Posterior vena cava (tissue), 2 donors: ENCODE measurements around the gene SNAPC5. TPM values are rescaled to one million over a fixed set of nuclear protein-coding genes. Genes with fewer than 3 reads are reported as not detected.
"Not testable (repeated sequence)": the region's sequence is repeated elsewhere in the genome, so short reads cannot be mapped to it uniquely, and the experiment has no call there.

ENCODE experiments used
- DNase-seq: peaks from one replicate; pipeline ENCODE4 v3.0.0-alpha.2; 2020; ENCODE audit warnings: low spot score
- intact Hi-C, 2 donors: fragments of 100-400 bp; cut with DNase I; formaldehyde crosslinking; loops; one replicate each; pipeline versions ENCODE4 v1.14.1 to v1.14.2; 2022 to 2023
- long read RNA-seq, 2 donors: library from polyadenylated mRNA; unstranded; transcript quantifications; one replicate each; pipeline ENCODE4 v2.0.0, GENCODE V29; 2020 to 2021
- total RNA-seq, 2 donors: library from RNA; stranded (reverse); fragmentation: NEBNext Ultra II Directional; extraction: Animal tissue kit (Norgen Biotek cat#: 25700); gene quantifications; one replicate each; pipeline ENCODE4 v1.2.1, GENCODE V29; 2021
- donor health status: DM: yes; HTN: yes; CAD: no.
- donor health status: DM: yes; HTN: yes; CAD: no.

The SNAPC5 gene, protein sequence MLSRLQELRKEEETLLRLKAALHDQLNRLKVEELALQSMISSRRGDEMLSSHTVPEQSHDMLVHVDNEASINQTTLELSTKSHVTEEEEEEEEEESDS
- total RNA-seq: 10 to 100 TPM; 19.5 to 26.2 TPM
- long read RNA-seq, donor 1, partial matches to known transcripts: 0 of 6 reads
- long read RNA-seq, donor 1, other reads (novel, unspliced or antisense): 0 of 6 reads
- long read RNA-seq, donor 2, transcript SNAPC5-202 (3 exons, 1,002 nt): major isoform, 18 of 27 reads
- long read RNA-seq, donor 2, partial matches to known transcripts: 1 of 27 reads
- long read RNA-seq, donor 2, other reads (novel, unspliced or antisense): 1 of 27 reads

GRCh38 chr15:66497502-66498455, at the start of gene SNAPC5:
TSS of gene SNAPC5 (minus strand) at chr15:66497762. CDS start at chr15:66497731, 31 bp downstream.
- intact Hi-C loops: loop anchor here (5.0 kb wide), 1 partner anchor 110 kb away; the partner anchor contains the start of gene MAP2K1 (in 2 of the 2)
- DNase-seq: peak; percentile 99

- intact Hi-C loops: no loop called here
These were observed 47.7 kb upstream of the SNAPC5 start for GRCh38 chr15:66545255-66545654.

GRCh38 chr15:66542896-66543295, 45.3 kb upstream of the SNAPC5 start:
- DNase-seq: no peak
- intact Hi-C loops: no loop called here

More at GRCh38 chr15:66545255-66545654, 47.7 kb upstream of the SNAPC5 start:
- no peak for DNase-seq

GRCh38 chr15:66535056-66535455, 37.5 kb upstream of the SNAPC5 start:
- intact Hi-C loops: no loop called here
- no peak for DNase-seq

DNA sequence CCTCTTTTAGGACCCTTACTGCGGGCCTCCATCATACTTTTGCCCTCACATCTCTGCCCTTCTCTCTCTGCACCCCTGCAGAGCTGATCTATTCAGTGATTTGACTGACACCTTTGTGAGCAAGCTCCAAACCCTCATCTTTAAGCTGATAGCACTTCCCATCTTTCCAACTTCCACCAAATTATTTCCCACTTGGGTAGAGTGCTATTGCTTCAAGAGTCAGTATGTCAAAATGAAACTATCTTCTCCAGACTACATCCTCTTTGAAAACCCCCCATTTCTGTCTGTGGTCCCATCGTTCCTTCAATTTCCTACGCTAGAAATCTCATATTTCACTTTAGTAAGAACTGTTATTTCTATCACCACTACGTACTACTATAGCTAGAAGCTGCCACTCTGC, 27.3 kb upstream of the SNAPC5 start:
- intact Hi-C loops: no loop called here

GRCh38 chr15:66523926-66524325, 26.4 kb upstream of the SNAPC5 start:
- intact Hi-C loops: no loop called here

More for the DNA sequence above, 27.3 kb upstream of the SNAPC5 start:
- DNase-seq: no peak

DNA sequence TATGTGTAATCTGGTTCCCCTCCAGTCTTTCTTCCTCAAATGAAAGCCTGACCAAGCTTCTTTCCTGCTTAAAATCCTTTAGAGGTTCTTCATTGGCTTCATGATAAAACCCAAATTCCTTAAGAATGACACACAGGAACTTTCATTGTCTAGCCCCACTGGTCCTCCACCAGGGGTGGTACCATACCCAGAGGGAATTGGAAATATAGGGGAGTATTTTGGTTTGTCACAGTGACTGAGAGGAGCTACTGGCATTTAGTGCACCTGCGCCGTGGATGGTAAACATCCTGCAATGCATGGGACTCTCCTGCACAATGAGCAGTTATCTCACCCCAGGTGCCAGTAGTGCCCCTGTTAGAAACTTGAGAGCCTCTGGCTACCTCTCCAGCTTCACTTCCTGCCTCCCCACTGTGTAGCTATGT, 18.4 kb upstream of the SNAPC5 start:
- no peak for DNase-seq
- intact Hi-C loops: no loop called here

More at GRCh38 chr15:66523926-66524325, 26.4 kb upstream of the SNAPC5 start:
- no peak for DNase-seq

GRCh38 chr15:66514586-66514985, 17.0 kb upstream of the SNAPC5 start:
- DNase-seq: no peak
- intact Hi-C loops: no loop called here

GRCh38 chr15:66508293-66508883, 10.8 kb upstream of the SNAPC5 start:
- intact Hi-C loops: no loop called here
- DNase-seq: no peak

GRCh38 chr15:66505818-66506217, 8.3 kb upstream of the SNAPC5 start:
- no peak for DNase-seq
- intact Hi-C loops: no loop called here

DNA sequence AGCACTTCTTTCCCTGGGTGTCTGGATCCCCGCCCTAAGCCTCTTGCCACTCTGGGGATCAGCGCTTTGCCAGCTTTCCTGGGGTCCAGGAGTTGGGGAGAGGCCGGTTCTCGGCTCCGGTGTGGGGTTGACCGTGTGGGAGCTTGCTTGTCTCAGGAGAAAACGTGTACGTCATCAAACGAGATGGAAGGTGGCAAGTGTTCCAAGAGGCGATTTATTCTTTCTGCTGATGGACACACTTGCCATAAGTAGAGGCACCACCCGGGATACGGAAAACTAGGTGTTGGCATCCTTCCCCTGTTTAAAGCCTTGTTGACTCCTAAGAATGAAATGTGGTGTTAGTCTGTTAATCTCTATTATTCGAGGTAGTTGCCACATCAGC, 7.9 kb upstream of the SNAPC5 start:
- intact Hi-C loops: no loop called here
- no peak for DNase-seq

DNA sequence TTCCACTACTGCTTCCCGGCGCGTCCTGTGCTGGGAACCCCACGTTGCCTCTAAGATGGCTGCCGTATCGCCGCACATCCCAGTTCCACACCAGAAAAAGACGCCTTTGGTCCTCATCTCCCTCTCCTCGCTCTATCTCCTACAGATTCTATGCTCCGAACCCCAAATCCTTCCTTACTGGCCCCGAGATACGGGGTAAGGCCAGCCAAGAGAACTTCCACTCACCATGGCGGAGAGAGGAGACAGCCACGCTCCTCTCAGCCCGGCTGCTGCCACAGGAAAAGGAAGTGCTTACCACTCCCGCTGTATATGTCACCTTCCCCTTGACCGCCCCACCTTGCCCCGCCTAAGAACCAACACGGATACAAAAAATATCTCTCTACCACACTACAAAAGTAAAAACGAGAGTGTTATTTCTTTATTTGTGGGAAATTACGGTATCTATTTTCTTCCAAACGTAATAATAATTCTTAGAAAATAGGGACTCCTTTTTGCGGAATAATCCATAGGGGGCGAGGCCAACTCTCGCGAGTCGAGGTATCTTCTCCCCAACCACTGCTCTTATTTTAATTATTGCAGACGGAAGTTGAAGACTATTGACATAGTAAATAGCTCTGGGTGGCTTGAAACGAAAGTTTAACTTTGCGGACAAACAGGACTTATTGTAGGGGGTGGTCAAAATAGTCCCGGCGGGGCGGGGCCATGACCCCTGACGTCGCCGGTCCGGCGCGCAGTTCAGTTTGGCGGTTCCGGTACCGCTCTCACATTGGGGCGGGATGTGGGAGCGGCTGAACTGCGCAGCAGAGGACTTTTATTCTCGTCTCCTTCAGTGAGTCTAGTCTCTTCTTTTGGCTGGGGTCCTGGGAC, 7.2 kb upstream of the SNAPC5 start, which contains the start of the genes RPL4 and ZWILCH:
TSS of gene RPL4 (minus strand) at position 293 of the 867 bp plus-strand sequence. CDS start at position 228, 65 bp downstream.
TSS of gene ZWILCH (plus strand) at position 764 of the 867 bp plus-strand sequence. CDS start at position 777, 13 bp downstream.
- intact Hi-C loops: no loop called here
- peak; percentile 95 for DNase-seq

DNA sequence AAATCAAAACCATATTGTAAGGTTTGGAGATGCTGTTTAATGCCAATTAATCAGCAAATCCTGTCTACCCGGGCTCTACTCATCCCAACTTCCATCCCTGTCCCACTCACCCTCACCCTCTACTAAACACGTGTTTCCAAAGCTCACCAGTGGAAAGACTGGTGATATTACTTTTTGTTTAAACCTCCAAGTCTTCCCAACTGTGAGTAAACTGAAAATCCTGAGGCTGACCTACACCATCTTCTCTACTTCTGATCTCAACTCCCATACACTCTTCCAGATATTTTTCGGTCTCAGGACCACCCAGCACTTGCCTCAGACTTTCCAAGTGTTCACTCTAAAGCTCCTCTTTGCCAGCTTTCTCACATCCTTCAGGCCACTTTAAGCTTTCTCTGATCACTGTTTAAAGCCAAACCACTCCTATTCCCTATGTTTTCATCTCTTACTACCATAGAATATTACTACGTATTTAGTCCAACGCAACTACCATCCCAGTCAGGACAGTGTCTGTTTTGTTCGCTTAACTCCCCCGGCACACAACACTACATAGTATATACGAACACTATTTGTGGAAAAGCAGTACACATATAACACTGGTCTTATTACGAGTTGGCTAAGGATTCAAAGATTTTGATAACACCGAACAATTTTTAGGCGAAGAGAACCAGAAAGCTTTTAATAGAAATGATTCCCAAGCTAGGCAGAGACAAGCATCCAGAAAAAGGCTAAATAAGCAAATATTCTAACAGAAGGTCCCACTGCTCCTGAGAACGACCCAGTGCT, 6.4 kb upstream of the SNAPC5 start:
- DNase-seq: no peak
- intact Hi-C loops: no loop called here

DNA sequence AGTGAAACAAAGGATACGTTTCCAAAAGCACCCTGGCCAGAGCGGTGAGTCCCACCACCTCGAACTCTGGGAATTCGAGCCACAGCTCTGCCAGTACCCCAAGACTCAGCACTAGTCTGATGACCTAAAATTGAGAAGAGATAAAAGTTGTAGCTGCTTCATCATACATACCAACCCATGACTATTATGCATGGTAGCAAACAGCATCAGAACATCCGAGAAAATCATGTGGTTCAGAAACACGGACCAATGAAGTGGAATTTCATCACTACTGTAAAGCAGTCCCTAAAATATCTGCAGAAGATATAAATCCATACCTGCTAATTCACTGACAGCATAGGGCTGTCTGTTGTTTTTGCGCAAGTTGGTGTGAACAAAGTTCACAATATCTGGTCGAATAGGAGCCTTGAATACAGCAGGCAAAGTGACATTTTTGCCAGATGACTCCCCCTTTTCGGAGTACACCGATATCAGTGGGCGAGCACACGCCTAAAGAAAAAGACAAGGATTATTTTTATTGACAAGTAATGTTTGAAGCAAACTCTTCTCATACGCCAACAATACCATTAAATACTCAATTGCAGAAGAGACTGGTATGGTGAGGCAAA, 5.6 kb upstream of the SNAPC5 start:
- DNase-seq, intact Hi-C loops: not testable (repeated sequence)

GRCh38 chr15:66502491-66502890, 4.9 kb upstream of the SNAPC5 start:
- DNase-seq: no peak
- intact Hi-C loops: no loop called here

GRCh38 chr15:66500346-66500745, 2.8 kb upstream of the SNAPC5 start:
- DNase-seq, intact Hi-C loops: not testable (repeated sequence)
